Esophagus squamous epithelium (tissue), 4 donors: ENCODE results near the gene TAGLN.

Experiments used
- CTCF ChIP-seq, 6 experiments: fragments of 450-650 bp in 4 of 6; fragments of 200-600 bp in 2 of 6; sonication (generic) in 2 of 6; IDR thresholded peaks; one replicate each; pipeline ENCODE4 v1.5.1; 2016 to 2019; ENCODE audit warnings: antibody characterized with exemption in 6 of 6, mild to moderate bottlenecking in 4 of 6, moderate library complexity in 4 of 6
- POLR2A ChIP-seq, 4 donors: fragments of 450-650 bp; IDR thresholded peaks; one replicate each; pipeline ENCODE4 v1.6.1; 2017; ENCODE audit warnings: antibody characterized with exemption in 4 of 4, mild to moderate bottlenecking in 4 of 4, moderate library complexity in 3 of 4

GRCh38 chr11:117205211-117205818, 6.1 kb downstream of the TAGLN start:
- TF ChIP-seq POLR2A (IDR thresholded peaks at IDR 0.05) (no peak), CTCF (IDR thresholded peaks at IDR 0.05) (no peak)
